ENCODE data around the gene TTC12. TPM values are rescaled to one million over a fixed set of nuclear protein-coding genes. Genes with fewer than 3 reads are reported as not detected.

The TTC12 gene
- total and polyA plus RNA-seq, 8 donors = 3.7 to 58.9 (median 11.1) TPM

DNA sequence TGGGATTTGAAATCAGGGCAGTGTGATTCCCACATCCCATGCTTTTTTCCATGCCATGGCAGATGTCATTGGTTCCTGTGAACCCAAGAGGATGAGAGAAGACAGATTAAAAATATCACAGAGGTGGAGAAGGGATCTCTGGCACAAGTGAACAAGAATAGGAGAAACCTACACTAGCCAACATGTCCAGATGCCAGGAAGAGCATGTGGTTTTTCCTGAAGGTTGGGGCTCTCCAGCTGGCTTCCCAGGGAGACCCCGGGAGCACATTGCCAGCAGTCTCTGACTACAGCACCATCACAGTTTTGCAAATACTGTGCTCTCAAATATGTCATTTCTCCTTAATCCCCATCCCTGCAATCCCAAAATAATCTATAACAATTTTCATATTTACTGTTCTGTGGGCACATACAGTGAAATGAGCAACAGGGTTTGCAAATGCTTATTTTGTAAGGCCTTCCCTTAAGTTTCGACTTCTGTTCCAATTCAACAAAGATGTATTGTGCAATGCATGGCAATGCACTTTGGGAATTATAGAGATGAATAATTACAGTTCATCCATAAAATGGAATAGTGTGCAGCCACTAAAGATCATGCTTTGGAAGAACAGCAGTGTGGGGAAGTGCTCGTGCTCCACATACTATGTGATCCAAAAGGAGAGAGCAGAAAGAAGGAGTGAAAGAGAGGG is 78.0 kb downstream of the TTC12 start:
- no peak for DNase-seq
- Histone ChIP-seq H3K36me3 (no peaks in the 10 kb centered on the region), H3K27ac (no peak overlapping the region), H3K4me3 (no peak overlapping the region), H3K9me3 (no peaks in the 10 kb centered on the region), H3K27me3 (peaks cover 0 to 35% (median 18%) of the 10 kb centered on the region in 3 donors), H3K4me1 (peaks cover 0 to 7% (median 6%) of the 10 kb centered on the region in 4 donors)
- no peak for TF ChIP-seq POLR2A (IDR thresholded peaks at IDR 0.05)
- TF ChIP-seq EP300 (IDR thresholded peaks at IDR 0.05) = no peak
- no peak for TF ChIP-seq POLR2AphosphoS5 (IDR thresholded peaks at IDR 0.05)
- TF ChIP-seq, protein P1, sequence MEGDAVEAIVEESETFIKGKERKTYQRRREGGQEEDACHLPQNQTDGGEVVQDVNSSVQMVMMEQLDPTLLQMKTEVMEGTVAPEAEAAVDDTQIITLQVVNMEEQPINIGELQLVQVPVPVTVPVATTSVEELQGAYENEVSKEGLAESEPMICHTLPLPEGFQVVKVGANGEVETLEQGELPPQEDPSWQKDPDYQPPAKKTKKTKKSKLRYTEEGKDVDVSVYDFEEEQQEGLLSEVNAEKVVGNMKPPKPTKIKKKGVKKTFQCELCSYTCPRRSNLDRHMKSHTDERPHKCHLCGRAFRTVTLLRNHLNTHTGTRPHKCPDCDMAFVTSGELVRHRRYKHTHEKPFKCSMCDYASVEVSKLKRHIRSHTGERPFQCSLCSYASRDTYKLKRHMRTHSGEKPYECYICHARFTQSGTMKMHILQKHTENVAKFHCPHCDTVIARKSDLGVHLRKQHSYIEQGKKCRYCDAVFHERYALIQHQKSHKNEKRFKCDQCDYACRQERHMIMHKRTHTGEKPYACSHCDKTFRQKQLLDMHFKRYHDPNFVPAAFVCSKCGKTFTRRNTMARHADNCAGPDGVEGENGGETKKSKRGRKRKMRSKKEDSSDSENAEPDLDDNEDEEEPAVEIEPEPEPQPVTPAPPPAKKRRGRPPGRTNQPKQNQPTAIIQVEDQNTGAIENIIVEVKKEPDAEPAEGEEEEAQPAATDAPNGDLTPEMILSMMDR (IDR thresholded peaks at IDR 0.05) = no peak
- WGBS, 5 donors = 69 to 91% (median 86%) methylated on average over 3 of the region's 3 CpGs
- intact Hi-C loops (cut with DNase I; ENCODE audit: low total_unique reads) = no loop called here

GRCh38 chr11:113393501-113393985 is 79.2 kb downstream of the TTC12 start:
- no peaks in the 10 kb centered on the region for H3K9me3 ChIP-seq
- H3K4me1 ChIP-seq = no peaks in the 10 kb centered on the region
- 77 to 87% (median 82%) methylated on average over 8 of the region's 8 CpGs for WGBS, 5 donors
- TF ChIP-seq, protein P1 (IDR thresholded peaks at IDR 0.05) = no peak
- TF ChIP-seq POLR2AphosphoS5 (IDR thresholded peaks at IDR 0.05) (no peak), EP300 (IDR thresholded peaks at IDR 0.05) (no peak), POLR2A (IDR thresholded peaks at IDR 0.05) (no peak)
- H3K27me3 ChIP-seq = peaks cover 0 to 23% (median 6%) of the 10 kb centered on the region in 3 donors
- no peak overlapping the region for H3K27ac ChIP-seq
- intact Hi-C loops (cut with DNase I; ENCODE audit: low total_unique reads) = no loop called here
- no peak overlapping the region for H3K4me3 ChIP-seq
- H3K36me3 ChIP-seq = no peaks in the 10 kb centered on the region
- no peak for DNase-seq

- Histone ChIP-seq H3K36me3 (no peaks in the 10 kb centered on the region), H3K4me3 (no peak overlapping the region), H3K9me3 (no peaks in the 10 kb centered on the region), H3K4me1 (no peaks in the 10 kb centered on the region), H3K27ac (no peak overlapping the region), H3K27me3 (peaks cover 0 to 11% (median 0%) of the 10 kb centered on the region in 3 donors)
- no peak for DNase-seq
- TF ChIP-seq POLR2A (IDR thresholded peaks at IDR 0.05) (no peak), POLR2AphosphoS5 (IDR thresholded peaks at IDR 0.05) (no peak), EP300 (IDR thresholded peaks at IDR 0.05) (no peak)
- TF ChIP-seq, protein P1 (IDR thresholded peaks at IDR 0.05) = no peak
- intact Hi-C loops (cut with DNase I; ENCODE audit: low total_unique reads) = no loop called here
- WGBS, 5 donors = 83 to 91% (median 90%) methylated on average over 10 to 11 of the region's 11 CpGs
Observed at GRCh38 chr11:113394919-113395318, 80.5 kb downstream of the TTC12 start.

DNA sequence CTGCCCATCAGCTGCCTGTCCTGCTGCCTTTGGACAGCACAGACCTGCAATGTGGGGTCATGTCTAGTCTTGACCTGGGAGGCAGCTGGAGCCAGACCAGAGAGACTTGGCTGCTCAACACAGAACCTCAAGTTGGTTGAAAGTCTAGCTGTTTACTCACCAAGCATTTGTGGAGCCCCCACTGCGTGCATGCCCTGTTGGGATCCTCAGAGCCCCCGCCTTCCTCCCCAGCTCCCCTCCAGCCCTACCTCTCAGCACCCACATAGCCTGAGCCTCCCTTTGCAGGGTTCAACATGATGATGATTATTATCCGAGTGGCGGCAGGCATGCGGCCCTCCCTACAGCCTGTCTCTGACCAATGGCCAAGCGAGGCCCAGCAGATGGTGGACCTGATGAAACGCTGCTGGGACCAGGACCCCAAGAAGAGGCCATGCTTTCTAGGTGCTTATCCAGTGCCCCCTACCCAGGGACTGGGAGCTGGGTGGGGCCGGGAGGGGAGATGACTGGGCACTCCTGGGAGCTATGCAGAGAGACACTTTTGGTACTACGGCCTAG is 81.5 kb downstream of the TTC12 start:
- no peak for DNase-seq

More for the DNA sequence above, 81.5 kb downstream of the TTC12 start:
- 90 to 95% (median 92%) methylated on average over 8 to 9 of the region's 9 CpGs for WGBS, 5 donors
- TF ChIP-seq POLR2AphosphoS5 (IDR thresholded peaks at IDR 0.05) = no peak
- no peak for TF ChIP-seq POLR2A (IDR thresholded peaks at IDR 0.05)
- TF ChIP-seq, protein P1 (IDR thresholded peaks at IDR 0.05) = no peak
- no peak for TF ChIP-seq EP300 (IDR thresholded peaks at IDR 0.05)
- H3K9me3 ChIP-seq = no peaks in the 10 kb centered on the region
- no peak overlapping the region for H3K27ac ChIP-seq
- intact Hi-C loops (cut with DNase I; ENCODE audit: low total_unique reads) = no loop called here
- H3K27me3 ChIP-seq = peaks cover 0 to 11% (median 0%) of the 10 kb centered on the region in 3 donors
- no peak overlapping the region for H3K4me3 ChIP-seq
- H3K36me3 ChIP-seq = no peaks in the 10 kb centered on the region
- H3K4me1 ChIP-seq = no peaks in the 10 kb centered on the region
